ENCODE data around the gene KIF5A. TPM values are rescaled to one million over a fixed set of nuclear protein-coding genes. Genes with fewer than 3 reads are reported as not detected.

The KIF5A gene
- polyA plus RNA-seq, 1 of the 3 experiments (the other 2 are of a cell fraction): 6.2 TPM

- Histone ChIP-seq H3K9me3 (no peaks in the 10 kb centered on the region), H3K27me3 (ENCODE audit: insufficient read depth) (no peaks in the 10 kb centered on the region), H3K27ac (ENCODE audit: low read depth in 2 of 2, low read length in 1 of 2) (no peak overlapping the region), H3K79me2 (ENCODE audit: insufficient read depth) (peaks cover 8% of the 10 kb centered on the region; the same call in 1 of the 2 replicates), H3K4me1 (ENCODE audit: control insufficient read depth in 1 of 2, insufficient read depth in 2 of 2, low read depth in 1 of 2, low read length in 1 of 2) (peaks cover 8 to 14% of the 10 kb centered on the region in 2 experiments; a peak in 2 of 4 replicates), H4K20me1 (ENCODE audit: insufficient read depth) (no peaks in the 10 kb centered on the region), H3K9ac (no peak overlapping the region), H3K36me3 (replicated peaks in 1 of 2; ENCODE audit: control insufficient read depth in 1 of 2, insufficient read depth in 2 of 2, low read length in 1 of 2) (peaks cover 11 to 23% of the 10 kb centered on the region in 2 experiments), H3K9me2 (no peaks in the 10 kb centered on the region), H2AFZ (ENCODE audit: low read depth) (no peak overlapping the region), H3K4me3 (ENCODE audit: low read depth in 2 of 2, low read length in 1 of 2) (no peak overlapping the region), H3K4me2 (no peak overlapping the region), H3F3A (replicated peaks; ENCODE audit: insufficient read depth) (peaks cover 3% of the 10 kb centered on the region)
- no peak for TF ChIP-seq GATA2 (CRISPR knock-in tag; IDR thresholded peaks at IDR 0.05)
- TF ChIP-seq MEF2A (IDR thresholded peaks at IDR 0.05; ENCODE audit: borderline replicate concordance, low read depth): no peak
- no peak for TF ChIP-seq USF2 (IDR thresholded peaks at IDR 0.05; ENCODE audit: borderline replicate concordance, low read depth, low read length)
- TF ChIP-seq IRF3 (IDR thresholded peaks at IDR 0.05; ENCODE audit: low read depth, low read length): no peak
- no peak for TF ChIP-seq PBX3 (IDR thresholded peaks at IDR 0.05)
- no peak for TF ChIP-seq NFIC (IDR thresholded peaks at IDR 0.05; ENCODE audit: borderline replicate concordance)
- TF ChIP-seq TEAD4 (IDR thresholded peaks at IDR 0.05; ENCODE audit: borderline replicate concordance, insufficient read depth): no peak
- no peak for TF ChIP-seq EP300 (IDR thresholded peaks at IDR 0.05; ENCODE audit: borderline replicate concordance in 1 of 2, low read depth in 1 of 2, low read length in 1 of 2)
- ChIA-PET POLR2A (no interaction called here), CTCF (interaction anchor here (0.6 to 7.0 kb wide), 10 partner anchors 11 to 142 kb away, joined by 3 to 85 read pairs (median 4); partner anchors contain the start of genes B4GALNT1 and DTX3)
- no peak for DNase-seq
- WGBS (ENCODE audit: low lambda C conversion rate): 100% methylated on average over 4 of the region's 4 CpGs
Observed at GRCh38 chr12:57593187-57593586, 43.3 kb downstream of the KIF5A start.

- no peak overlapping the region for H3K4me3 ChIP-seq (ENCODE audit: low read depth in 2 of 2, low read length in 1 of 2)
- DNase-seq: no peak
- peaks cover 9 to 10% of the 10 kb centered on the region in 2 experiments; a peak in 3 of 4 replicates for H3K4me1 ChIP-seq (ENCODE audit: control insufficient read depth in 1 of 2, insufficient read depth in 2 of 2, low read depth in 1 of 2, low read length in 1 of 2)
- no peaks in the 10 kb centered on the region for H3K9me3 ChIP-seq
- POLR2A ChIA-PET: interaction anchor here (1.6 kb wide), 1 partner anchor 9 kb away, joined by 6 read pairs; the partner anchor contains the start of gene PIP4K2C
- H3K9me2 ChIP-seq: no peaks in the 10 kb centered on the region
- CTCF ChIA-PET: interaction anchor here (0.7 to 2.3 kb wide), 7 partner anchors 10 to 183 kb away, joined by 3 to 14 read pairs (median 4); partner anchors contain the start of genes B4GALNT1, PIP4K2C and TSFM
- no peaks in the 10 kb centered on the region for H3K27me3 ChIP-seq (ENCODE audit: insufficient read depth)
- WGBS (ENCODE audit: low lambda C conversion rate): 83% methylated on average over 2 of the region's 2 CpGs
- H3K9ac ChIP-seq: no peak overlapping the region
- peaks cover 6% of the 10 kb centered on the region; the same call in 1 of the 2 replicates for H3K79me2 ChIP-seq (ENCODE audit: insufficient read depth)
- TF ChIP-seq MEF2A (IDR thresholded peaks at IDR 0.05; ENCODE audit: borderline replicate concordance, low read depth): no peak
- TF ChIP-seq PBX3 (IDR thresholded peaks at IDR 0.05): no peak
- TF ChIP-seq JUND (IDR thresholded peaks at IDR 0.05): no peak
- TF ChIP-seq GATA2 (CRISPR knock-in tag; IDR thresholded peaks at IDR 0.05): no peak
- H3K27ac ChIP-seq (ENCODE audit: low read depth in 2 of 2, low read length in 1 of 2): no peak overlapping the region
- no peaks in the 10 kb centered on the region for H3F3A ChIP-seq (replicated peaks; ENCODE audit: insufficient read depth)
- H2AFZ ChIP-seq (ENCODE audit: low read depth): no peak overlapping the region
- no peak overlapping the region for H3K4me2 ChIP-seq
- no peaks in the 10 kb centered on the region for H4K20me1 ChIP-seq (ENCODE audit: insufficient read depth)
- H3K36me3 ChIP-seq (replicated peaks in 1 of 2; ENCODE audit: control insufficient read depth in 1 of 2, insufficient read depth in 2 of 2, low read length in 1 of 2): peaks cover 26 to 53% of the 10 kb centered on the region in 2 experiments
Observed at GRCh38 chr12:57600395-57600794, 50.6 kb downstream of the KIF5A start.
